Keratinocyte (primary cell): Measurements from ENCODE around the gene PRR20G. TPM values are rescaled to one million over a fixed set of nuclear protein-coding genes. Genes with fewer than 3 reads are reported as not detected.
"Not testable (repeated sequence)": the region's sequence is repeated elsewhere in the genome, so short reads cannot be mapped to it uniquely, and the experiment has no call there.

Experiments
- DNase-seq: peaks from one replicate; pipeline ENCODE4 v3.0.0-alpha.2; 2011; ENCODE audit warnings: low read depth, missing footprints, low spot score
- FAIRE-seq: peaks from 2 replicates; lab custom pipeline; 2011; peaks lifted over from hg19 to GRCh38; lab: Jason Lieb, UNC
- H2AFZ ChIP-seq: 2 replicates; pipeline ENCODE4 v1.6.0; 2012; ENCODE audit warnings: low read length, control low read depth, inconsistent platforms; ENCODE audit not compliant: control insufficient read depth
- H3K27ac ChIP-seq: 2 replicates; pipeline ENCODE4 v1.5.1; 2011; ENCODE audit warnings: low read length; ENCODE audit not compliant: control insufficient read depth, insufficient read depth
- H3K27me3 ChIP-seq: 3 replicates; pipeline ENCODE4 v1.6.0; 2011; ENCODE audit warnings: low read length; ENCODE audit not compliant: control insufficient read depth, insufficient read depth; ENCODE audit errors: extremely low read depth
- H3K36me3 ChIP-seq, 2 experiments: 2 replicates in 1 of 2; 3 replicates in 1 of 2; pipeline ENCODE4 v1.5.1; 2011; ENCODE audit warnings: low read length in 2 of 2, mild to moderate bottlenecking in 1 of 2; ENCODE audit not compliant: control insufficient read depth in 2 of 2, insufficient read depth in 2 of 2; ENCODE audit errors: extremely low read depth in 1 of 2
- H3K4me1 ChIP-seq: 3 replicates; pipeline ENCODE4 v1.5.1; 2011; ENCODE audit warnings: low read length; ENCODE audit not compliant: control insufficient read depth, insufficient read depth; ENCODE audit errors: extremely low read depth
- H3K4me2 ChIP-seq: 3 replicates; pipeline ENCODE4 v1.6.0; 2011; ENCODE audit warnings: low read depth, low read length; ENCODE audit not compliant: control insufficient read depth, insufficient read depth; ENCODE audit errors: extremely low read depth
- H3K4me3 ChIP-seq, 3 experiments: fragments of 200-600 bp in 1 of 3; sonication (generic) in 1 of 3; 2 replicates in 2 of 3; 3 replicates in 1 of 3; pipeline ENCODE4 v1.5.1; 2011 to 2016; ENCODE audit warnings: low read length in 3 of 3, mild to moderate bottlenecking in 3 of 3, control low read depth in 2 of 3, inconsistent platforms in 1 of 3, low read depth in 1 of 3, mixed read lengths in 1 of 3, mixed run types in 1 of 3, moderate library complexity in 1 of 3; ENCODE audit not compliant: control insufficient read depth in 2 of 3, insufficient read depth in 2 of 3; ENCODE audit errors: extremely low read depth in 1 of 3
- H3K79me2 ChIP-seq: 2 replicates; pipeline ENCODE4 v1.6.0; 2012; ENCODE audit warnings: low read length; ENCODE audit not compliant: control insufficient read depth, insufficient read depth
- H3K9ac ChIP-seq: 3 replicates; pipeline ENCODE4 v1.6.0; 2011; ENCODE audit warnings: low read length; ENCODE audit not compliant: control insufficient read depth, insufficient read depth; ENCODE audit errors: extremely low read depth
- H3K9me1 ChIP-seq: 3 replicates; pipeline ENCODE4 v1.6.0; 2011; ENCODE audit warnings: low read length; ENCODE audit not compliant: control insufficient read depth, insufficient read depth; ENCODE audit errors: extremely low read depth
- H3K9me3 ChIP-seq: 2 replicates; pipeline ENCODE4 v1.5.1; 2012; ENCODE audit warnings: low read depth, low read length; ENCODE audit not compliant: control insufficient read depth
- H4K20me1 ChIP-seq: 3 replicates; pipeline ENCODE4 v1.6.0; 2011; ENCODE audit warnings: low read length; ENCODE audit not compliant: control insufficient read depth, insufficient read depth; ENCODE audit errors: extremely low read depth
- EZH2 ChIP-seq: IDR thresholded peaks from one replicate; pipeline ENCODE4 v1.6.1; 2012; ENCODE audit warnings: inconsistent platforms, mild to moderate bottlenecking, low read length, moderate library complexity
- dilution Hi-C: fragments of 300-500 bp; cut with MboI; formaldehyde crosslinking; loops from one replicate; pipeline ENCODE4 v1.7.0; 2020; ENCODE audit warnings: low sequenced_read_pairs; ENCODE audit not compliant: extremely low pct_ligation_motif_present
- polyA plus RNA-seq, 5 experiments: library from polyadenylated mRNA; depleted of rRNA in 3 of 5; stranded (reverse) in 3 of 5; stranded (forward) in 1 of 5; unstranded in 1 of 5; fragments of >200 nt; gene quantifications; 1 replicate in 1 of 5; 2 replicates in 3 of 5; 3 replicates in 1 of 5; pipeline versions ENCODE4 v1.2.1 to v1.2.3, GENCODE V29; 2011 to 2012; ENCODE audit warnings: missing spikeins in 2 of 5, low read depth in 1 of 5, low replicate concordance in 1 of 5
- TF ChIP-seq, protein P1 (sequence below), 3 experiments: IDR thresholded peaks in 1 of 3; conservative IDR thresholded peaks in 1 of 3; optimal IDR thresholded peaks in 1 of 3; 2 replicates in 2 of 3; 3 replicates in 1 of 3; pipeline versions ENCODE3 to v1.5.1; 2011; ENCODE audit warnings: low read length in 3 of 3, mild to moderate bottlenecking in 3 of 3, moderate library complexity in 2 of 3, control low read depth in 1 of 3, inconsistent platforms in 1 of 3; ENCODE audit not compliant: insufficient read depth in 2 of 3; ENCODE audit errors: extremely low read depth in 1 of 3

The PRR20G gene
- polyA plus RNA-seq, 1 donor (not counting 4 experiments of a cell fraction or from before 2014, with no cell fraction given), result not detected

DNA sequence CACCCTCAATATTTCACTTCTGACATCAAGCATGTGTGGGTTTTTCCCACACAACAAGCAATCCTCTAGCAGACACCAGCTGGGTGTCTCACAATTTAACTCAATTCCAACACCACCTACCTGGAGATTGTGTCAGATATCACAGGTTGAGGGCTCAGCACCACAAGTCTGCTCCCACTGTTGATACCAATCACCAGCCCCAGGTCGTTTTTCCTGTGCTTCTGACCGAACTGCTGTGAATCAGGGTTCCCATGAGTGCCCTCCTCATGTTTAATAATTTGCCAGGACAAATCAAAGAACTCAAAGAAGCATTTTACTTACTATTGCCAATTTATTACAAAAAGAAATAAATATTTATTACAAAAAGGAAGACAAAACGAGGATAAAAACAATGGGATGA lies 25.0 kb upstream of the PRR20G start:
- Histone ChIP-seq H3K4me3 (no peak overlapping the region), H3K4me1 (no peaks in the 10 kb centered on the region), H4K20me1 (no peaks in the 10 kb centered on the region), H3K79me2 (no peaks in the 10 kb centered on the region), H3K36me3 (no peaks in the 10 kb centered on the region), H3K9me3 (no peaks in the 10 kb centered on the region), H3K9ac (no peak overlapping the region), H3K4me2 (no peak overlapping the region), H3K27ac (no peak overlapping the region), H3K9me1 (no peaks in the 10 kb centered on the region), H2AFZ (no peak overlapping the region), H3K27me3 (peaks cover 5% of the 10 kb centered on the region)
- TF ChIP-seq, protein P1, sequence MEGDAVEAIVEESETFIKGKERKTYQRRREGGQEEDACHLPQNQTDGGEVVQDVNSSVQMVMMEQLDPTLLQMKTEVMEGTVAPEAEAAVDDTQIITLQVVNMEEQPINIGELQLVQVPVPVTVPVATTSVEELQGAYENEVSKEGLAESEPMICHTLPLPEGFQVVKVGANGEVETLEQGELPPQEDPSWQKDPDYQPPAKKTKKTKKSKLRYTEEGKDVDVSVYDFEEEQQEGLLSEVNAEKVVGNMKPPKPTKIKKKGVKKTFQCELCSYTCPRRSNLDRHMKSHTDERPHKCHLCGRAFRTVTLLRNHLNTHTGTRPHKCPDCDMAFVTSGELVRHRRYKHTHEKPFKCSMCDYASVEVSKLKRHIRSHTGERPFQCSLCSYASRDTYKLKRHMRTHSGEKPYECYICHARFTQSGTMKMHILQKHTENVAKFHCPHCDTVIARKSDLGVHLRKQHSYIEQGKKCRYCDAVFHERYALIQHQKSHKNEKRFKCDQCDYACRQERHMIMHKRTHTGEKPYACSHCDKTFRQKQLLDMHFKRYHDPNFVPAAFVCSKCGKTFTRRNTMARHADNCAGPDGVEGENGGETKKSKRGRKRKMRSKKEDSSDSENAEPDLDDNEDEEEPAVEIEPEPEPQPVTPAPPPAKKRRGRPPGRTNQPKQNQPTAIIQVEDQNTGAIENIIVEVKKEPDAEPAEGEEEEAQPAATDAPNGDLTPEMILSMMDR (optimal IDR thresholded peaks at IDR 0.05 in 1 of 3, IDR thresholded peaks at IDR 0.05 in 1 of 3, conservative IDR thresholded peaks at IDR 0.05 in 1 of 3; ENCODE audit: extremely low read depth in 1 of 3, insufficient read depth in 2 of 3, low read length in 3 of 3), result no peak
- TF ChIP-seq EZH2, result no peak
- DNase-seq, result no peak
- dilution Hi-C loops, result no loop called here
- no peak for FAIRE-seq

DNA sequence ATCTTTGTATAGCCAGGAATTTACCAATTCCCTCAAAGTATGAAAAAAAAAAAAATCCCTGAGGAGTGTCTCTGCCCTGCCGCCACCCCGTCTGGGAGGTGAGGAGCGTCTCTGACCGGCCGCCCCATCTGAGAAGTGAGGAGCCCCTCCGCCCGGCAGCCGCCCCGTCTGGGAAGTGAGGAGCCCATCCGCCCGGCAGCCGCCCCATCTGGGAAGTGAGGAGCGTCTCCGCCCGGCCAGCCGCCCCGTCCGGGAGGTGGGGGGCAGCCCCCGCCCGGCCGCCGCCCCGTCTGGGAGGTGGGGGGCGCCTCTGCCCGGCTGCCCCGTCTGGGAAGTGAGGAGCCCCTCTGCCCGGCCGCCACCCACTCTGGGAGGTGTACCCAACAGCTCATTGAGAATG lies 21.0 kb upstream of the PRR20G start:
- H3K4me2 ChIP-seq, H3K36me3 ChIP-seq, H3K9ac ChIP-seq, H3K4me3 ChIP-seq, dilution Hi-C loops, H3K27ac ChIP-seq, H3K27me3 ChIP-seq, FAIRE-seq, H2AFZ ChIP-seq, DNase-seq, H3K79me2 ChIP-seq, H3K9me1 ChIP-seq, H3K4me1 ChIP-seq, H3K9me3 ChIP-seq, H4K20me1 ChIP-seq: not testable (repeated sequence)

DNA sequence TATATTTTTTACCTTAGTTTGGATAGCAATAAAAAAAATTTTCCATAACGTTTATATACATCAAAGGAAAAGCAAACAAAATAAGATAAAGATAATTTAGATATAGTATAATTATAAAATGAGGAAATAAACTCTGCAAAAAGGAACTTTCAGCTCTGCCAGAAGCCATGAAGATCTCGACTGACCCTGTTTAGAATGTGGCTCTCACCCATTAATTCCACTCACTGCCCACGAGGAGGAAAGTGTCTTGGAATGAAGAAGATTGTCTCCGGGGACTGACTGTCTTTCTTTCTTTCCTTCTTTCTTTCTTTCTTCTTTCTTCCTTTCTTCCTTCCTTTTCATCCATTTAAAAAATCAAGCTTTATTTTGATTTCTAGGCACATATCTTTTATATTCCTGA lies 20.1 kb upstream of the PRR20G start:
- Histone ChIP-seq H4K20me1 (no peaks in the 10 kb centered on the region), H2AFZ (no peak overlapping the region), H3K27ac (no peak overlapping the region), H3K9ac (no peak overlapping the region), H3K9me3 (no peaks in the 10 kb centered on the region), H3K4me3 (no peak overlapping the region), H3K27me3 (peaks cover 3% of the 10 kb centered on the region), H3K36me3 (no peaks in the 10 kb centered on the region), H3K79me2 (no peaks in the 10 kb centered on the region), H3K4me1 (peaks cover 9% of the 10 kb centered on the region), H3K4me2 (no peak overlapping the region), H3K9me1 (no peaks in the 10 kb centered on the region)
- no peak for TF ChIP-seq EZH2
- TF ChIP-seq, protein P1 (optimal IDR thresholded peaks at IDR 0.05 in 1 of 3, IDR thresholded peaks at IDR 0.05 in 1 of 3, conservative IDR thresholded peaks at IDR 0.05 in 1 of 3; ENCODE audit: extremely low read depth in 1 of 3, insufficient read depth in 2 of 3, low read length in 3 of 3), result no peak
- FAIRE-seq, result no peak
- no peak for DNase-seq
- dilution Hi-C loops, result no loop called here
